AG04450 (cell line): ENCODE data around the gene CRACR2A. TPM values are rescaled to one million over a fixed set of nuclear protein-coding genes. Genes with fewer than 3 reads are reported as not detected.

Experiments used
- CTCF ChIA-PET: fragments of 300-600, 350-600 bp; formaldehyde crosslinking; extraction: SDS; loops from one replicate; lab custom pipeline; 2022; ENCODE audit warnings: antibody characterized with exemption, inconsistent platforms; lab: Charles Lee
- POLR2A ChIA-PET: fragments of 350-600 bp; formaldehyde crosslinking; extraction: SDS; loops from one replicate; lab custom pipeline; 2021; ENCODE audit warnings: antibody characterized with exemption, inconsistent platforms; lab: Yijun Ruan, JAX
- DNase-seq: peaks from one replicate; pipeline ENCODE4 v3.0.0-alpha.2; 2011; ENCODE audit warnings: low read depth, low spot score
- H3K27ac ChIP-seq: one replicate; pipeline ENCODE4 v1.5.1; 2012; ENCODE audit warnings: low read depth, low read length, control low read depth
- H3K27me3 ChIP-seq: one replicate; pipeline ENCODE4 v1.6.0; 2012; ENCODE audit warnings: low read length; ENCODE audit not compliant: control insufficient read depth, insufficient read depth
- H3K4me3 ChIP-seq: 2 replicates; pipeline ENCODE4 v1.5.1; 2011; ENCODE audit warnings: mild to moderate bottlenecking, low read depth, low read length, control low read depth
- H3K9me3 ChIP-seq: 2 replicates; pipeline ENCODE4 v1.5.1; 2012; ENCODE audit warnings: low read length; ENCODE audit not compliant: control insufficient read depth, insufficient read depth
- CTCF ChIP-seq: IDR thresholded peaks from 2 replicates; pipeline ENCODE4 v1.5.1; 2011; ENCODE audit warnings: low read depth, low read length, control low read depth, inconsistent platforms
- polyA plus RNA-seq: library from polyadenylated mRNA; depleted of rRNA; stranded (reverse); fragments of >200 nt; gene quantifications from 2 replicates; pipeline ENCODE4 v1.2.3, GENCODE V29; 2011

Gene CRACR2A
- polyA plus RNA-seq, 1 experiment, result 1.1 TPM

GRCh38 chr12:3725388-3726115, 27.4 kb downstream of the CRACR2A start:
- no peak for DNase-seq
- ChIA-PET CTCF (no interaction called here), POLR2A (no interaction called here)
- Histone ChIP-seq H3K9me3 (no peaks in the 10 kb centered on the region), H3K4me3 (no peak overlapping the region), H3K27me3 (peaks cover 11% of the 10 kb centered on the region), H3K27ac (no peak overlapping the region)
- no peak for TF ChIP-seq CTCF

GRCh38 chr12:3723916-3724805, 28.7 kb downstream of the CRACR2A start:
- no peak for TF ChIP-seq CTCF
- peaks cover 11% of the 10 kb centered on the region for H3K27me3 ChIP-seq
- no peak overlapping the region for H3K27ac ChIP-seq
- no peaks in the 10 kb centered on the region for H3K9me3 ChIP-seq
- POLR2A ChIA-PET, result no interaction called here
- no peak for DNase-seq
- CTCF ChIA-PET, result no interaction called here
- H3K4me3 ChIP-seq, result no peak overlapping the region

GRCh38 chr12:3722368-3722767, 30.5 kb downstream of the CRACR2A start:
- TF ChIP-seq CTCF, result no peak
- peaks cover 7% of the 10 kb centered on the region for H3K27me3 ChIP-seq
- no peaks in the 10 kb centered on the region for H3K9me3 ChIP-seq
- no peak for DNase-seq
- ChIA-PET POLR2A (no interaction called here), CTCF (no interaction called here)
- no peak overlapping the region for H3K4me3 ChIP-seq
- no peak overlapping the region for H3K27ac ChIP-seq

- Histone ChIP-seq H3K9me3 (no peaks in the 10 kb centered on the region), H3K27me3 (peaks cover 6% of the 10 kb centered on the region), H3K27ac (no peak overlapping the region), H3K4me3 (no peak overlapping the region)
- no peak for TF ChIP-seq CTCF
- CTCF ChIA-PET, result no interaction called here
- no peak for DNase-seq
- POLR2A ChIA-PET, result interaction anchor here (1.0 kb wide), 1 partner anchor 23 kb away, joined by 3 read pairs; no protein-coding TSS in a partner anchor
Measured at GRCh38 chr12:3720772-3721171, 32.1 kb downstream of the CRACR2A start.

GRCh38 chr12:3718100-3718499, 34.8 kb downstream of the CRACR2A start:
- Histone ChIP-seq H3K4me3 (no peak overlapping the region), H3K27ac (no peak overlapping the region), H3K27me3 (peaks cover 5% of the 10 kb centered on the region), H3K9me3 (no peaks in the 10 kb centered on the region)
- POLR2A ChIA-PET, result no interaction called here
- no peak for DNase-seq
- no peak for TF ChIP-seq CTCF
- CTCF ChIA-PET, result no interaction called here
